Measurements from ENCODE around the gene AMBN.

The AMBN gene

DNA sequence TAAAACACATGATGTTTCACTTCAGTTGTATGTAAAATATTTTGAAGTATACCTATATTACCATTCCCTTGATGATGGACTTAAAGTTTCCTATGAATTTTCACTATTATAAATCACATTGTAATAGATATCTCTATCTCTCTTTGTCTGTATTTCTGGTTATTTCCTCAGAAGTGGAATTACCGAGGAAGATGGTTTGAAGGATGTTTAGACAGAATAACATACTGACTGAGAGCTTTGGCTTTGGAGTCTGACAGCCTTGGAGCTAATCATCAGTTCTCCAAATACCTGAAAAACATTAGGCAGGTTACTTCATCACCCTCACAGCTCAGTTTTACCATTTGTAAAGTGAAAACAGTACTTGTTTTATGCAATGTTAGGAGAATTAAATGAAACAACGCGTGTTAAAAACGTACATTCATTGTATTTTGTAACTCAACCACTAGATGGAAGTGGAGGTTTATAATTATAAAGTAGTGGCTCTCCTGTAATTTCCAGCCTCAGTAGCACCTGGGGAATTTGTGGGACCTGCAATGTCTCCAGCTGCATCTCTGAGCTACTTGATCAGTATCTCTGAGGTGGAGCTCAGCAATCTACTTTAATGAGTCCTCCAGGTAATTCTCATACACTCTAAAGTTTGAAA, 59.9 kb downstream of the AMBN start:
- DNase-seq = peak; percentile 62
- in situ Hi-C loops (cut with MboI; ENCODE audit: low pct_unique_long_range_greater_than_20kb, low sequenced_read_pairs) = no loop called here

DNA sequence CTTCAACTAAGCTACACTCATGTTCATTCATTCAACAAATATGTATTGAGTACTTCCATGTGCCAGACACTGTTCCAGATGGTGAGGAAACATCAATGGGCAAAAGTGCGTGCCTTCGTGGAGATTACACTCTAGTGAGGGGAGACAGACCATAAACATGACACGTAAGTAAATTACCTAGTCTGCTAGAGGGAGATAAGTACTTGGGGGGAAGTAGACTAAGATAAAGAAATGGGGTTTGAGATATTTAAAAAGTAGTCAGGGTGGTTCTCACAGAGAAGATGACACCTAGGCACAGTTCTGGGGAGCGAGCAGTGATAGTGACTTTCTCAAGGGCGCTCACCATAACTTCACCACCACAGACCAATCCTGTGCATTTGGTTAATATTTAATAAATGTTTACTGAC, 62.6 kb downstream of the AMBN start:
- DNase-seq = peak; percentile 29
- in situ Hi-C loops (cut with MboI; ENCODE audit: low pct_unique_long_range_greater_than_20kb, low sequenced_read_pairs) = no loop called here
